Smooth muscle cell (in vitro differentiated cells): ENCODE data around the gene PTPRJ. TPM values are rescaled to one million over a fixed set of nuclear protein-coding genes. Genes with fewer than 3 reads are reported as not detected.

Experiments used
- DNase-seq: peaks from one replicate; lab custom pipeline; 2025; ENCODE audit not compliant: unreplicated experiment; lab: John Stamatoyannopoulos, UW
- H2AFZ ChIP-seq: fragments of 200-600 bp; sonication (generic); 2 replicates; pipeline ENCODE4 v1.6.0; 2016; ENCODE audit warnings: antibody characterized with exemption, low read depth, mild to moderate bottlenecking
- H3F3A ChIP-seq: fragments of 200-600 bp; sonication (generic); 2 replicates; pipeline ENCODE4 v1.6.0; 2017; ENCODE audit warnings: antibody characterized with exemption, low read depth
- H3K27ac ChIP-seq: fragments of 200-600 bp; sonication (generic); 2 replicates; pipeline ENCODE4 v1.5.1; 2016; ENCODE audit warnings: low read depth, mild to moderate bottlenecking
- H3K27me3 ChIP-seq: fragments of 200-600 bp; sonication (generic); 2 replicates; pipeline ENCODE4 v1.6.1; 2016; ENCODE audit warnings: low read depth, mild to moderate bottlenecking
- H3K36me3 ChIP-seq: fragments of 200-600 bp; sonication (generic); 2 replicates; pipeline ENCODE4 v1.5.1; 2016; ENCODE audit warnings: low read depth
- H3K4me1 ChIP-seq: fragments of 200-600 bp; sonication (generic); 2 replicates; pipeline ENCODE4 v1.5.1; 2016; ENCODE audit warnings: low read depth
- H3K4me2 ChIP-seq: fragments of 200-600 bp; sonication (generic); 2 replicates; pipeline ENCODE4 v1.6.0; 2016; ENCODE audit warnings: mild to moderate bottlenecking
- H3K4me3 ChIP-seq: fragments of 200-600 bp; sonication (generic); 2 replicates; pipeline ENCODE4 v1.5.1; 2016; ENCODE audit warnings: mild to moderate bottlenecking
- H3K79me2 ChIP-seq: fragments of 200-600 bp; sonication (generic); 2 replicates; pipeline ENCODE4 v1.6.0; 2016; ENCODE audit warnings: low read depth, mild to moderate bottlenecking
- H3K9ac ChIP-seq: fragments of 200-600 bp; sonication (generic); 2 replicates; pipeline ENCODE4 v1.6.0; 2016; ENCODE audit warnings: low read depth
- H3K9me3 ChIP-seq: fragments of 200-600 bp; sonication (generic); replicated peaks from 2 replicates; pipeline ENCODE4 v1.5.1; 2016; ENCODE audit warnings: low read depth
- H4K20me1 ChIP-seq: fragments of 200-600 bp; sonication (generic); 2 replicates; pipeline ENCODE4 v1.6.0; 2016; ENCODE audit warnings: low read depth
- WGBS: methylation state at CpG from one replicate; pipeline ENCODE4 v1.1.7; 2016; ENCODE audit warnings: low lambda C conversion rate; 5-methylcytosine and 5-hydroxymethylcytosine counted together
- polyA plus RNA-seq: library from polyadenylated mRNA; unstranded; fragments of >200 nt; fragmentation: Nextera tagmentation; extraction: Ambion mirVana; gene quantifications from 2 replicates; pipeline ENCODE4 v1.2.1, GENCODE V29; 2016
- total RNA-seq: library from RNA; depleted of rRNA; stranded (reverse); fragments of >200 nt; gene quantifications from 2 replicates; pipeline ENCODE4 v1.2.3, GENCODE V29; 2014
- TF ChIP-seq, protein P1 (sequence below): fragments of 200-600 bp; sonication (generic); IDR thresholded peaks from 2 replicates; pipeline ENCODE4 v1.5.1; 2017; ENCODE audit warnings: borderline replicate concordance, mild to moderate bottlenecking, antibody characterized with exemption; ENCODE audit not compliant: insufficient read depth, poor library complexity, severe bottlenecking

The PTPRJ gene
- total and polyA plus RNA-seq, 2 experiments from 2014 or later = 1.5 to 6.3 TPM

DNA sequence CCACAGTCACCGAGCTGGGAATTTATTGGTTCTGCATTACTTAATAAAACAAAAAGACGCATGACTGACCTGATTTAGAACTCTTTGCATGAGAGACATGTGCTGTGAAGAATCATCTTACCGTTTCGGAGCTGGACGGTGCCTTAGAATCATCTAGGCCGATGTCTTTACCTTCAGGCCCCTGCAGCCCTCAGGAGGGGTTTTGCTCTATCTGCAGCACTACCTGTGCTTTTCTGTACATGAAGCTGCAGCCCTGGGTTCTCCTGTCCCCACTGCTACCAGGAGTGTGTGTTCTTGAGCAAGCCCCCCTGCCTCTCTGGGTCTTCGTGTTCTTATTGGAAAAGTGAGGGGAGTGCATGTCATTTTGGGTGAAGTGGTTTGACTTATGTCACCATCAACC lies 142.3 kb downstream of the PTPRJ start:
- Histone ChIP-seq H3F3A (no peaks in the 10 kb centered on the region), H3K79me2 (no peaks in the 10 kb centered on the region), H3K9me3 (no peaks in the 10 kb centered on the region), H3K9ac (no peak overlapping the region), H3K27me3 (no peaks in the 10 kb centered on the region), H3K4me3 (no peak overlapping the region), H2AFZ (no peak overlapping the region), H3K4me2 (no peak overlapping the region), H3K27ac (no peak overlapping the region), H4K20me1 (no peaks in the 10 kb centered on the region), H3K36me3 (no peaks in the 10 kb centered on the region), H3K4me1 (no peaks in the 10 kb centered on the region)
- 80% methylated on average over 7 of the region's 7 CpGs for WGBS
- TF ChIP-seq, protein P1, sequence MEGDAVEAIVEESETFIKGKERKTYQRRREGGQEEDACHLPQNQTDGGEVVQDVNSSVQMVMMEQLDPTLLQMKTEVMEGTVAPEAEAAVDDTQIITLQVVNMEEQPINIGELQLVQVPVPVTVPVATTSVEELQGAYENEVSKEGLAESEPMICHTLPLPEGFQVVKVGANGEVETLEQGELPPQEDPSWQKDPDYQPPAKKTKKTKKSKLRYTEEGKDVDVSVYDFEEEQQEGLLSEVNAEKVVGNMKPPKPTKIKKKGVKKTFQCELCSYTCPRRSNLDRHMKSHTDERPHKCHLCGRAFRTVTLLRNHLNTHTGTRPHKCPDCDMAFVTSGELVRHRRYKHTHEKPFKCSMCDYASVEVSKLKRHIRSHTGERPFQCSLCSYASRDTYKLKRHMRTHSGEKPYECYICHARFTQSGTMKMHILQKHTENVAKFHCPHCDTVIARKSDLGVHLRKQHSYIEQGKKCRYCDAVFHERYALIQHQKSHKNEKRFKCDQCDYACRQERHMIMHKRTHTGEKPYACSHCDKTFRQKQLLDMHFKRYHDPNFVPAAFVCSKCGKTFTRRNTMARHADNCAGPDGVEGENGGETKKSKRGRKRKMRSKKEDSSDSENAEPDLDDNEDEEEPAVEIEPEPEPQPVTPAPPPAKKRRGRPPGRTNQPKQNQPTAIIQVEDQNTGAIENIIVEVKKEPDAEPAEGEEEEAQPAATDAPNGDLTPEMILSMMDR = no peak
- no peak for DNase-seq

DNA sequence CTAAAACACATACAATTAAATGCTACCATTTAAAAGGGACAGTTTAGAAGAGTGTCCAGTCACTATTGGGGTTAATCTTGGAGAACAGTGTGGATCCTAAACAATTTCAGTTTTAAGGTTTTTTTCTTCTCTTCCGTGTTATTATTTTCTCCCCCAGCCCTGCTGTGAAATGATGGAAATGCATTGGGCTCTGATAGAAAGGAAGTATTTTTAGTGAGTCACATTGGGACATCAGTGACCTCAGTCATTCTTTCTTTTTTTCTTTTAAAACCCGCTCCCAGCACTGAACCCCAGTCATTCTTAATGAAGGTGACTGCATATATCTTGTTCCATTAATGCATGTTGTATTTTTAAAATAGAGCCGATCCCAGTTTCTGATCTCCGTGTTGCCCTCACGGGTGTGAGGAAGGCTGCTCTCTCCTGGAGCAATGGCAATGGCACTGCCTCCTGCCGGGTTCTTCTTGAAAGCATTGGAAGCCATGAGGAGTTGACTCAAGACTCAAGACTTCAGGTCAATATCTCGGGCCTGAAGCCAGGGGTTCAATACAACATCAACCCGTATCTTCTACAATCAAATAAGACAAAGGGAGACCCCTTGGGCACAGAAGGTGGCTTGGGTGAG lies 143.0 kb downstream of the PTPRJ start:
- TF ChIP-seq, protein P1 = no peak
- Histone ChIP-seq H3K36me3 (no peaks in the 10 kb centered on the region), H4K20me1 (no peaks in the 10 kb centered on the region), H3K9me3 (no peaks in the 10 kb centered on the region), H3K4me3 (no peak overlapping the region), H3K27ac (no peak overlapping the region), H2AFZ (no peak overlapping the region), H3F3A (no peaks in the 10 kb centered on the region), H3K27me3 (no peaks in the 10 kb centered on the region), H3K9ac (no peak overlapping the region), H3K79me2 (no peaks in the 10 kb centered on the region), H3K4me1 (no peaks in the 10 kb centered on the region), H3K4me2 (no peak overlapping the region)
- 88% methylated on average over 8 of the region's 8 CpGs for WGBS
- no peak for DNase-seq

DNA sequence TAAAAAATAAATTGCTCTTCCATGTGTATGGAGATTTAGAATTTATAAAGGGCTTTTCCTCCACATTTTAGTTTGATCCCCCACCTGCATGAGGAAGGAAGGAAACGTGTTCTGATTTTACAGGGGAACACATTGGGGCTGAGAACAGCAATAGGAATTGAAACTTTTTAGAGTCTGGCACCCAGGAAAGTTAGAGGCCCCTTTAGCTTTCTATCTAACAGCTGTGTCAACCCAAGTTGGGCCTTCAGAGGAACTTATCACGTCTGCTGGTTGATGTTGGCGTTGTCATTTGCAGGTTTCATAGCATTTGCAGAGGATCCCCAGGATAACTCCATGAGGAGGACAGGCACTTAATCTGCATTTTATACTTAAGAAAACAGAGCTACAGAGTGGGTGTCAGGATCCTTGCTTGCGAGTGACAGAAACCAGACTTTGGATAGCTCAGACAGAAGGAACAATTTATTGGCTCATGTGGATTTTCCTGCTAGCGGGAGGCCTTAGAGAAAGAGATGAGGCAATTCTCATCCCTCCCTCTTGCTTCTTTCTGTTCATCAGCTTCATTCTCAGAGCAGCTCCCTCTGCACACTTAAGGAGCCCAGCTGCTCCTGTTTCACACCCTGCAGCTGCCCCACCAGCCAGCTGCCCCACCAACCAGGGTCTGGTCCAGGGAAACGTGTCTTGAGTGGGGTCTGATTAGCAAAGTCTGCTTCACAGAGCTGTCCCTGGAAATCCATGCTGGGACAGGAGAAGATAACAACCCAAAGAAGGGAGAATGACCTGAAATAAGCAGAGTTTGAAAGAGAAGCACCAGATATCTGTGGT lies 143.8 kb downstream of the PTPRJ start:
- Histone ChIP-seq H4K20me1 (no peaks in the 10 kb centered on the region), H3K27ac (no peak overlapping the region), H3K79me2 (no peaks in the 10 kb centered on the region), H3K27me3 (no peaks in the 10 kb centered on the region), H3K36me3 (no peaks in the 10 kb centered on the region), H3K4me2 (peak overlapping the region; percentile 16), H3K4me3 (no peak overlapping the region), H3K9ac (no peak overlapping the region), H2AFZ (no peak overlapping the region), H3F3A (no peaks in the 10 kb centered on the region), H3K9me3 (no peaks in the 10 kb centered on the region), H3K4me1 (no peaks in the 10 kb centered on the region)
- no peak for DNase-seq
- TF ChIP-seq, protein P1 = no peak
- 26% methylated on average over 6 of the region's 6 CpGs for WGBS
